Endothelial cell of umbilical vein (primary cell): ENCODE measurements around the gene MYH9.

Experiments
- EZH2 ChIP-seq: IDR thresholded peaks from 2 replicates; pipeline ENCODE4 v1.6.1; 2012; ENCODE audit warnings: borderline replicate concordance, low read depth, mild to moderate bottlenecking, moderate library complexity, low read length, inconsistent platforms; ENCODE audit not compliant: severe bottlenecking
- POLR2A ChIP-seq: IDR thresholded peaks from 2 replicates; pipeline ENCODE4 v1.6.1; 2012; ENCODE audit warnings: low read depth, mild to moderate bottlenecking, control low read depth, low read length
- TF ChIP-seq, protein P1 (sequence below), 2 donors: IDR thresholded peaks; 1 replicate in 1 of 2; 2 replicates in 1 of 2; pipeline ENCODE4 v1.5.1; 2011; ENCODE audit warnings: low read length in 2 of 2, mild to moderate bottlenecking in 2 of 2, moderate library complexity in 2 of 2, control low read depth in 1 of 2, inconsistent platforms in 1 of 2, low read depth in 1 of 2; ENCODE audit not compliant: insufficient read depth in 1 of 2; ENCODE audit errors: extremely low read depth in 1 of 2

GRCh38 chr22:36277482-36278291 is 110.1 kb downstream of the MYH9 start:
- TF ChIP-seq, protein P1, sequence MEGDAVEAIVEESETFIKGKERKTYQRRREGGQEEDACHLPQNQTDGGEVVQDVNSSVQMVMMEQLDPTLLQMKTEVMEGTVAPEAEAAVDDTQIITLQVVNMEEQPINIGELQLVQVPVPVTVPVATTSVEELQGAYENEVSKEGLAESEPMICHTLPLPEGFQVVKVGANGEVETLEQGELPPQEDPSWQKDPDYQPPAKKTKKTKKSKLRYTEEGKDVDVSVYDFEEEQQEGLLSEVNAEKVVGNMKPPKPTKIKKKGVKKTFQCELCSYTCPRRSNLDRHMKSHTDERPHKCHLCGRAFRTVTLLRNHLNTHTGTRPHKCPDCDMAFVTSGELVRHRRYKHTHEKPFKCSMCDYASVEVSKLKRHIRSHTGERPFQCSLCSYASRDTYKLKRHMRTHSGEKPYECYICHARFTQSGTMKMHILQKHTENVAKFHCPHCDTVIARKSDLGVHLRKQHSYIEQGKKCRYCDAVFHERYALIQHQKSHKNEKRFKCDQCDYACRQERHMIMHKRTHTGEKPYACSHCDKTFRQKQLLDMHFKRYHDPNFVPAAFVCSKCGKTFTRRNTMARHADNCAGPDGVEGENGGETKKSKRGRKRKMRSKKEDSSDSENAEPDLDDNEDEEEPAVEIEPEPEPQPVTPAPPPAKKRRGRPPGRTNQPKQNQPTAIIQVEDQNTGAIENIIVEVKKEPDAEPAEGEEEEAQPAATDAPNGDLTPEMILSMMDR (IDR thresholded peaks at IDR 0.05; ENCODE audit: extremely low read depth in 1 of 2, insufficient read depth in 1 of 2, low read depth in 1 of 2, low read length in 2 of 2) = peak; percentile 65 to 88
- TF ChIP-seq POLR2A = peak; percentile 18
- TF ChIP-seq EZH2 = no peak
